HG02884 (cell line): ENCODE measurements around the gene AADAC.
"Not testable (repeated sequence)": the region's sequence is repeated elsewhere in the genome, so short reads cannot be mapped to it uniquely, and the experiment has no call there.

Source experiments
- ATAC-seq: cut with Tn5 transposase; IDR thresholded peaks from one replicate; pipeline ENCODE4 v1.9.1; 2021; ENCODE audit warnings: mild to moderate bottlenecking, moderate library complexity; ENCODE audit not compliant: unreplicated experiment

The AADAC gene

DNA sequence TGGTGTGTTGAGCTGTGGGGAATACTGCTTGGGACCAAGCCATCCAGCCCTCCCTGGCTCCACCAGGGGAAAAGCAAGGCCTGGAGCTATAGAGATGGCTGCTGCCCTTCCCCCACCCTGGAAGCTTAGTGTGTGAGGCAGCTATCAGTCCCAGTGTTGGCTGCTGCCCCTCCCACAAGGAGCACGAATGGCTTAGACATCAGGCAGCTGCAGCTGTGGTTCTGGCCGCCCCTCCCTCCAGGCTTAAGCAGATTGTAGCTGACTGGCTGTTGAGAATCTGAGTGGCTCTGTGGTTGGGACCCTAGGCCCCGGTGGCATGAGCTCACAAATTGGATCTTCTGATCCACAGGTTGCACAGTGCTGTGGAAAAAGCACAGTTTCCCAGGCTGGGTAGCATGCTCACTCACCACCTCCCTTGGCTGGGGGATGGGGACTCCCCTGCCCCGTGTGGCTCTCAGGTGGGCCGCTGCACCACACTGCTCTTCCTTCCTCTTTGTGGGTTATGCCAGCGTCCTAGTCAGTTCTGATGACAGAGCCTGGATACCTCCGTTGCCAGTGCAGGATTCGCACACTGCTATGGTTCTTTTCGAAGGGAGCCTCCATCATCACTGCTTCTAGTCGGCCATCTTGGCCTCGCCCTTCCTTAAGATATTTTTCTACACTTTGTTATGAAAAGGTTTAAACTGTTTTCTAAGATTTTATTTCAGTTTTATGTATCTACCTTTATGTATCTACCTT is 38.3 kb downstream of the AADAC start:
- no peak for ATAC-seq

GRCh38 chr3:151856118-151856517 is 42.2 kb downstream of the AADAC start:
- no peak for ATAC-seq

- no peak for ATAC-seq
Measured at GRCh38 chr3:151856641-151857040, 42.7 kb downstream of the AADAC start.

- no peak for ATAC-seq
Measured at GRCh38 chr3:151859233-151859673, 45.3 kb downstream of the AADAC start.

DNA sequence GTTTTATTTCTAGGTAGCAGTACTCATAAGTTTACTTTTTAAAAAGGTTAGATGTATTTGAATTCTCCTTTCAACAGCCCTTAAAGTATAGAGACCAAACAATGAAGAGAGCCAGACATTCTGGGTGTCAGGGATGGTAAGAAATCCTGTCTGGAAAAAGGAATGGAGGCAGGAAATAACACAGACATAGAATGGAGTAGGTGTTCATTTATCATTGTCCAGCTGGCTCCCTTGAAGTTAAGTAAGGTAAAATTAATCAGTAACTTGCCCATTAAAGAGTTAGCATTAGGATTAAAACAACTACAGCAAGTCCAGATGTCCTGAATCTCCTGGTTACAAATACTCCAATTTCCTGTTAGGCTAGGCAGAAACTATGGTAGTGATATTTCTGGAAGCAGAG is 46.0 kb downstream of the AADAC start:
- no peak for ATAC-seq

DNA sequence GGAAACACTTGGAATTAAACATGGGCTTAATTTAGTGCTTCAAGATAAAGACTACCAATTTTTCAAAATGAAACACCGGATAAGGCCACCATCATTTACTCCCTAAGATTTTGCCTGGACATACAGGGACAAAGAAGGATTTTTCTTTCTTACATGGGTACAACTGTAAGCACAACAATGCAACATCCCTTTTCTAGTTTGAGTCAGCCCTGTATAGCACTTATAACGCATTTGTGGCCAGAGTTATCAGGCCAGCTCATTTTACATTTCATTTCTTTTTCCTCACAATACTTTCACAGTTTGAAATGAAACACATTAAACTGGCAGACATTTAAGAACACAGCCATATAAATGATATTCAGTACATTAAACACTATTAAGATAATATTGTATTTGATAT is 49.7 kb downstream of the AADAC start:
- no peak for ATAC-seq

GRCh38 chr3:151864423-151865101 is 50.6 kb downstream of the AADAC start:
- no peak for ATAC-seq

- ATAC-seq = no peak
Measured at GRCh38 chr3:151866711-151867410, 52.9 kb downstream of the AADAC start.

DNA sequence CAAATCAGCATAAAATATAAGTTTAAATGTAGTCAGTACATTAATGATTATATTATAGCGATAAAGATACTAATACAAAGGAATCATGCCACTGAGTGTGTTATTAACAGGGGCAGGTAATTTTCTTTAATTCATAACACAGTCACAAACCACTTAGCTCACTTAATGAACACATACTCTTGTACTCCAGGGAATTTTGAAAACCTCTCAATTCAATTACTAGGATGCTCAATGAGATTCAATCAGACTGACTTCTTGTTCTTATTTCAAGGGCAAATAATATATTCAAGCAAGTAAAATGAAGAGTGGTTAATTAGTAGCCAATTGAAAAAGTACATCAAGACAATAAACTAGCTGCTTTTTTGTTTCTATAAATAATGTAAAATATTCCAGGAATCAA is 53.8 kb downstream of the AADAC start:
- no peak for ATAC-seq

DNA sequence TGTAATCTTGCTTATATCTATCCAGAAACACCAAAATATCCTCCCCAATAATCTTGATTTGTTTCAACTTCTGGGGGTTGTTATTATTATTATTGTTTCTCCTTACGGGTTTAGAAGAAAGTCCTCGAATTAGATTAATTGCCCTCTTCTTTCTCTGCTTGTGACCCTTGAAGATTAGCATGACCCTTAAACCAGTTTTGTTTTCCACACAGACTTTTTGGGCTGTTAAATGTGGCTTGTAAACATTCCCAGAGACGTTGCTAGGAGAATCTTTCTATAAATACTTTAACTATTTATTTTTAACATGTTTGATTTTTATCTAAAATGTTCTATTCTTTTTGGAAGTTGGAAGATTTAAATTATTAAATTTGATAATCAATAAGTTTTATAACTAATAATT is 55.3 kb downstream of the AADAC start:
- ATAC-seq = no peak

GRCh38 chr3:151871639-151872468 is 57.9 kb downstream of the AADAC start:
- peak; percentile 92 for ATAC-seq

DNA sequence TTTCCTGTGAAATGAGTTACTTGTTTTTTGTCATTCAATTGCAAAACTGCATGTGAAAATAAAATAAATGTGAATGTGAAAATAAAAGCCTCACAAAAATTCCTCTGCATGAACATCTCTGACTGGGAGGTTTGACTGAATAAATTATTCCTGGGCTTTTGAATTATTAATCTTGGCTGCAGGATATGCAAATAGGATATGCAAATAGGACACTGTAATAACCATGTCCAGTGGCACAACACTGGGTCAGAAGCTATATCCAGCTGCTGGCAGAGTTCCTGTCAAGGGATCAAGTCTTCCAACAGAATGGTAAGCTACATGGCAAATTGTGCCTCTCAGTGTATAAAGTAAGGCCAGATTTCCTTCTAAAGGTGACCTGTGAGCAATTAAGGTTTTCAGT is 59.5 kb downstream of the AADAC start, which contains the start of gene SUCNR1:
Gene SUCNR1 (plus strand): TSS at position 246 of the 400 bp plus-strand sequence. CDS start 6,250 bp downstream, outside the sequence.
- no peak for ATAC-seq

DNA sequence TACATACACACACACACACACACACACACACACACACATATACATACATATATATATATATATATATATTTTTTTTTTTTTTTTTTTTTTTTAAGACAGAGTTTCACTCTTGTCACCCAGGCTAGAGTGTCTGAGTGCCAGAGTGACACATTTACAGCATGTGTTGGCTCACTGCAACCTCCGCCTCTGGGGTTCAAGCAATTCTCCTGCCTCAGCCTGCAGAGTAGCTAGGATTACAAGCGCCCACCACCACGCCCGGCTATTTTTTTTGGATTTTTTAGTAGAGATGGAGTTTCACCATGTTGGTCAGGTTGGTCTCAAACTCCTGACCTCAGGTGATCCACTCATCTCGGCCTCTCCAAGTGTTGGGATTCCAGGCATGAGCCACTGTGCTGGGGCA is 60.2 kb downstream of the AADAC start:
- ATAC-seq = not testable (repeated sequence)

DNA sequence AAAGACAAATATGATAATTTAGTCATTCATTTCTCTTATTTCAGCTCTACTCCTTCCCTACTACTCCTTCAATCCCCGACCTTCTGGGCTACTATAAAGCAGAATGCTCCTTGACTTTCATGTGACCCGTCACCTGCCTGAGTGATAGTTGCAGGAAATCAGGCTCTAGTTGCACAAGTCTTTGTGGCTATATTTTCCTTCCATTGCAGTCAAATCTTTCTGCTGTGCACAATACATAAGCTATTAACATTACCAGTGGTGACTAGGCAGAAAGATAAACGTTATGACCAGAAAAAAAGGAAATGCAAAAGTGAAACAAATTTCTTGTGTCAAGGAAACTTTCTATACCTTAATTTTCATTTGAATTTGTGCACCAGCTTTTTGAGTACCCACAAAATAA is 61.8 kb downstream of the AADAC start:
- peak; percentile 32 for ATAC-seq

GRCh38 chr3:151877269-151877668 is 63.4 kb downstream of the AADAC start:
- no peak for ATAC-seq
